Left colon (tissue), 2 donors: ENCODE data around the gene ZC3H8. TPM values are rescaled to one million over a fixed set of nuclear protein-coding genes. Genes with fewer than 3 reads are reported as not detected.
"Not testable (repeated sequence)": the region's sequence is repeated elsewhere in the genome, so short reads cannot be mapped to it uniquely, and the experiment has no call there.

Source experiments
- ATAC-seq: fragments of 200-7000 bp; cut with Tn5 transposase; one replicate; pipeline ENCODE4 v1.9.1; 2020; ENCODE audit warnings: mild to moderate bottlenecking, moderate library complexity
- DNase-seq, 2 donors: peaks; one replicate each; pipeline ENCODE4 v3.0.0-alpha.2; 2020
- intact Hi-C, 2 donors: fragments of 100-400 bp; cut with DNase I in 1 of 2; cut with micrococcal nuclease in 1 of 2; formaldehyde crosslinking; loops; one replicate each; pipeline versions ENCODE4 v1.11.2 to v1.14.0; 2022; cut with DNase I, micrococcal nuclease
- long read RNA-seq: library from polyadenylated mRNA; unstranded; transcript quantifications from one replicate; pipeline ENCODE4 v2.0.0, GENCODE V29; 2021
- total RNA-seq, 2 donors: library from RNA; stranded (reverse); fragmentation: NEBNext Ultra II Directional; extraction: Animal tissue kit (Norgen Biotek cat#: 25700); gene quantifications; one replicate each; pipeline ENCODE4 v1.2.1, GENCODE V29; 2021
- donor health status: DM: no; HTN: no; CAD: no.
- donor health status: DM: yes; HTN: yes; CAD: no.

ZC3H8 gene
- total RNA-seq, result 1 to 10 TPM; 5.1 to 8.1 TPM
- long read RNA-seq, transcript ZC3H8-201 (9 exons, 1,601 nt), result major isoform, 6 of 9 reads
- long read RNA-seq, partial matches to known transcripts, result 3 of 9 reads
- long read RNA-seq, other reads (novel, unspliced or antisense), result 0 of 9 reads

DNA sequence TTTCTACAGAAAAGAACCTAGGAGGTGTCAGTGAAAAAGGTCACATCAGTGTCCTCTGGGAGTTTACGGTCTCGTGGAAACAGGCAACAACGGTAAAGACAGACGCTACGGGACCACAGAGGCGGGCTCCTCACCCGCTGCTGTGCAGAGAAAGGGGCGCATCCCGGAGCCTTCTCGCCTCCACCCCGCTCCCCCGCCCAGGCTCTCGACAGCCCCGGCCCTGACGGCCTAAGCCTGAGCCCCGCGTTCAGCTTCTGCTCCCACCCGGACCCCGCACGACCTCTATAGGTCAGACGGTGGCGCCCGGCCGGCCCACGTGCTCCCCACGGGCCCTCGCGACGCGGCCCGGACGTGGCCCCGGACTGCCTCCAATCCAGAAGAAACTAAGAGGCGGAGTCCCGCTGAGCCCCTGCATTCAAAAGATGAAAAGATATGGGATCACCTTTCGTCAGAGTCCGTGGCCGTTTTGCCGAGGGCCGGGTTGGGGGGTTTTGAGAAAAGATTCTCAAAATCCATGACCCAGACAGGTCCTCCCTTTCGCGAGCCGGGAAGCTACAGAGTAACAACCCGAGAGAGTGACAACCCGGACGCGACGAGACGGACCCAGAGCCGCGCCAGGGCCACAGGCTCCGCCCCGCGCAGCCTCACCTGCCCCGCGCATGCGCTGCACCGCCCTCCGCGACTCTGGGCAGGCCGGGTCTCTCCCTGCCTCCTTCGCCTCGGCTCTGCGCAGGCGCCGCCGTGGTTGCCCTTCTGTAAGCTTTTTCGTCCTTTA, at the start of gene ZC3H8:
Gene ZC3H8, minus strand, starts transcription at position 577 of the 775 bp plus-strand sequence. Its CDS starts 61 bp downstream, at position 516.
- intact Hi-C loops, result loop anchor here in 1 of 2 donors (10.0 kb wide), 1 partner anchor 180 kb away; the partner anchor contains the start of gene RGPD8
- ATAC-seq (peak; percentile 98), DNase-seq (peak; percentile 91 to 96)

DNA sequence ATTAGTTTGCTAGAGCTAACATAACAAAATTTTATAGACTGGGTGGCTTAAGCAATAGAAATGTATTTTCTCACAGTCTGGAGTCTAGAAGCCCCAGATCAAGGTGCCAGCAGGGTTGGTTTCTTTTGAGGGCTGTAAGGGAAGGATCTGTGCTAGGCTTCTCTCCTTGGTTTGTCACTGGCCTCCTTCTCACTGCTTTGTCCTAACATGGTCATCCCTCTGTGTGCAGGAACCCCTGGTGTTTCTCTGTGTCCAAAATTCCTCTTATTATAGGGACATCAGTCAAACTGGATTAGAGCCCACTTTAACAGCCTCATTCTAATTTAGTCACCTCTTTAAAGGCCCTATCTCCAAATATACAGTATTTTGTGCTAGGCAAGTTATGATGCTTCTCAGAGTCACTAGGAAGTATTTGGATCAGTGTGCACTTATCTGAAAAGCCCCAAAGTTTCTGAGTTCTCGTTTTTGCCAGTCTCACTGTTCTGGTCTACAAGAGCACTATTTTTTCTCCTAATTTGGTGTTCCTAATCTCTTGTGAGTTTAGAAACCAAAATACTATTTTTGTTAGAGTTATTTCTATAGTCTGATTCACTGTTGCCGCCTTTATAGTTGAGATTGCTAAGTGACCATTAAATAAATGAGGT, 49.6 kb upstream of the ZC3H8 start:
- DNase-seq (no peak), ATAC-seq (no peak)
- intact Hi-C loops, result no loop called here

DNA sequence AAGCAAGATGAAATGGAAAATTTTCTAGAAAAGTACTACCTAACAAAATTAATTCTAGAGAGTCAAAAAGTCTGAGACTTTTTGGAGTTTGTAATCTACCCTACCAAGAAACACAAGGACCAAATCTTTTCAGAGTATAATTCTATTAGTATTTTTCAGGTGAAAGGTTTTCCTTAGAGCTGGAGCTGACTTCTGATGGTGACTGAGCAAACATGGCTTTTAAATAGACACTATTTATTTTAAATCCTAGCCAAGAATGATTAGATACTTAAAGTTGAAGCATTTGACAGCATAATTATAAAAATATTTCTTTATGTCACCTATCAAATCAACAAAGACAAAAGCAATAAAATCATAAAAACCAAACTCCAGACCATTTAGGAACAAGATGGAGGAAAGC, 47.1 kb upstream of the ZC3H8 start:
- ATAC-seq (no peak), DNase-seq (no peak)
- intact Hi-C loops, result no loop called here

DNA sequence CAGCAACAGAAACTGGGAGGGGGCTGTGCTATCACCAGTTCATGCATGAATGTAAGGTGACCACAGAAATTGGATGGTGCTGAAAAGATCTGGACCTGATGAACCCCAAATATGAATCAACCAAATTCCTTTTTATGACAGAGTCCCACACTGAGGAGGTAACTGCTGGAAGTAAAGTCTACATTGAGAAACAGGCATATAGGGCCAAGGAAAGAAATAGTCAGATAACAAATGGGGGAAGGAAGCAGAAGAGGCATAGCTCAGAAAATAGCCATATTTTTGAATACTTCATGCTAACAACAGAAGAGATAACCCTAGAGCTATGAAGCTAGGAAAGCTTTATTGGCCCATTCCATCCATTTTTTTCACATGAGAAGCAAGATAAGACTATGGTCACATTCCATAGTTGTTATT, 46.3 kb upstream of the ZC3H8 start:
- DNase-seq (no peak), ATAC-seq (no peak)
- intact Hi-C loops, result no loop called here

DNA sequence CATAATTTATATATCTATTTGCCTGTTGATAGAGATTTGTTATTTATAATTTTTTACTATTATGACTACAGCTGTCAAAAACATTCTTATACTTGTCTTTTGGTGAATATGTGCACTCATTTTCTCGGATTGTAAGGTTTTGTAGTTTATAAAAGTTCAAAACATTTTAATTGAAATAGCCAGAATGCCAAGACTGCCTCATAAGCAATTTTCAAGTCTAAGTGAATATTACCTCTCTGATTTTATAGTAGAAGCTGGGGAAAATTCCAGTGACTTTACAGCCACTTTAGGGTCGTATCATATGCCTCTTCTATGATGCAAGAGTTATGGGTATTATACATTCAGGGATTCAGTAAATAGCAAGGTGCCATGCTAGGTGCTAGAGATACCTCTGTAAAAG, 41.6 kb upstream of the ZC3H8 start:
- ATAC-seq (no peak), DNase-seq (no peak)
- intact Hi-C loops, result no loop called here

DNA sequence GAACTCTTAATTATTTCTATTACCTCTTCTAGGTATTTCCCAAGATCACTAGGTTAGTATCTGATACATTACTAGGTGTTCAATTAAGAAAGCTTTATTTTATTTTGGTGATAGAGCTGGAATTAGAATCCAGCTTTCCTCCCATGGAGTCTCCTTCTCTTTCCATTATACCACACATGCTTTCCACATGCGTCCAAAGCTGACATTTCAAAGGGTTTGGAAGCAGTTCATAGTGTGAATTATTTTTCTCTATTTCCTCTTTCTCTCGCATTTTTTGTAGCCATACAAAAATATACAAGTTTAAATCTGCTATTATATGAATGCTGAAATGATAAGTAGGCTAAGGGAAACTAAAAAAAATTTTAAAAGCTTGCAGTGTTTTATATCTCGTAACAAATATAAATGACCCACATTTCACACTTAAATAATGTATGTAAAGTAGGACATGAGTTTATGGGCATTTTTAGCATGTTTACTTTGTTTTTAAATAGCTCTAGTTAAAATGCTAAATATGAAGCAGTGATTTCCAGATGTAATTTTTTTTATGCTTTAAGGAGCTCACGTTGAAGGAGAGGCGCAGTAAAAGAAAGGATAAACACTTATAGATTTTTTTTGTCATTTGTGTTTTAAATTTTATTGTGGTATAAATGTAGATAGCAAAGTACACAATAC, 40.7 kb upstream of the ZC3H8 start:
- DNase-seq (no peak), ATAC-seq (no peak)
- intact Hi-C loops, result no loop called here

DNA sequence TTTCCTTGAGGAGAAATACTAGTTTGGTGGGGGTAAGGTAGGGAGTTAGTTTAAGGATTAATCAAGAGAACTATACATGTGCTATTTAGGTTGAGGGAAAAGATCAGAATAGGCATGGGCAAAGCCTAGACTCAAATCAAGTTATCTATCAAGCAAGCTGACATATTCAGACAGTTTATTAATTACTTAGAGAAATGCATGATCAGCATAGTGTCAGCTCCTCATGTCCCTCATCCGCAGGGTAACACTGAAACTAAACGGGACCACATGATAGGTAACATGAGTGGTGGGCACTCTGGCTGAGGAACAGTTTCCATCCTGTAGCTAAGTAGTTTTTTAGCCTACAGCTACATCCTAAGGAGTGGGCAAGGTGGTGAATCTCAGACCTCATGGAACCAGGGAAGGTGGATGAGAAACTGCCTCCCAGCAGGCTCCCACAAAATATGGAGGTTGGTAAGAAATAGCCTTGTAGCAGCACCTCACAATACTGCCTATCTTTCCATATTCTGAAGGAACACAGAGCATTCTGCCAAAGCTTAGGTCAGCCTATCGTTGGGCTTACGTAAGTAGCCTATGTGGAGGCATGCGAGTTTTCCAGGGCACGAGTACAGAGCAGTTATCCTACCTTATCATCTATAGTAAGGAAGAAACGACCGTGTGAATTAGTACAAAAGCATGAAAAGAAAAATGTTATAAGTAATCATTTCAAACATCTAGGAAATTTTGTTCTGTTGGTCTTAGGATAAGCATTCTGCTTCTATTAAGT, 39.0 kb upstream of the ZC3H8 start:
- DNase-seq, result no peak
- ATAC-seq, result no peak
- intact Hi-C loops, result no loop called here

DNA sequence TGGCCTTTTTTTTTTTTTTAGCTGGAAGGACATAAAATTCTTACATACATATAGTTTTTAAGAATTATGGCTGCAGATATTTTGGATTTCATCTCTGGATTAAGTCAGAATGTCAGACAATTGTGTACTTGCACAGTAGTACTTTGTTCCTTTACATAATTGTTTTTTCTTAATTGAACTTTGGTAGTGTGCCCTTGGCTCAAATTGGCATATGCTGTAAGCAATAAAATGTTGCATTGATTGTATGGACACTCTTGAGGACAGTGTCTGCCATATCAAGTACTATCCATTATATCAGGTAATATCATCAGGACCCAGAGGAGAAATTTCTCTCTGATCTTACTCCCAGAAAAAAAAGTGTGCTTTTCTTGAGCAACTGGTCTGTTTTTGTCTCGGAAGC, 35.8 kb upstream of the ZC3H8 start:
- peak; percentile 37 for ATAC-seq
- DNase-seq, result no peak
- intact Hi-C loops, result no loop called here

DNA sequence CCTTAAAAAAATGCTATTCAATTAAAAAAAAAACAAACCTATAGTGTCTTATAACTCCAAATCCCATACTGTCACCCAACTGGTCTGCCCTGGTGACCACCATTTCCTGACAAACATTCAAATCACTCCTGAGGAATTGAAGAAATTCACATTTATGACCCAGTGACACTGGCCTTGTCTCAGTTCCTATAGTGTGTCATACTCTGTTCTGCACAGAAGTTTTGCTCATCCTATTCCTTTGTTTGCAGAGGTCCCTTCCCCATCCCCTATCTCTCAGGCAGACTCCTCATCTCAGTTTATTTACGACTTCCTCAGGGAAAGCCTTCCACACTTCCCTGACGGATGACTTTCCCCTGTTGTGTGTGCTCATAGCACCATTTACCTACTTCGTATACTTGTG, 35.2 kb upstream of the ZC3H8 start:
- intact Hi-C loops, result no loop called here
- DNase-seq (no peak), ATAC-seq (no peak)

DNA sequence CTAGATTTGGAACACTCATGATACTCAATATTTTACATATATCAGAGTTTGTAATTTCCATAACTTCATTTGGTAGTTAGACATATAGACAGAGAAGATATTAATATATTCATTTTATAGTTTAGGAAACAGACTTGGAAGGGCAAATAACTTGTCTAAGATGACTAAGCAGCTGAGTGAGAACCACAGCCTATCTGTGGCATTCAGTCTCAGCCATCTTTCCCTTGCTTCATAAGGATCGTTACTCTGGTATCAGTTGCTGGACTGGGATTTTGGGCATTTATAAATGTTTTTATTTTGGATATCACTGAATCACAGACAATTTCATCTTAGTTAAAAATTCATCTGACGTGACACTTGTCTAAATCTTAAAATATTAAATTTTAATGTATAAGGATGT, 28.7 kb upstream of the ZC3H8 start:
- intact Hi-C loops, DNase-seq, ATAC-seq: not testable (repeated sequence)

DNA sequence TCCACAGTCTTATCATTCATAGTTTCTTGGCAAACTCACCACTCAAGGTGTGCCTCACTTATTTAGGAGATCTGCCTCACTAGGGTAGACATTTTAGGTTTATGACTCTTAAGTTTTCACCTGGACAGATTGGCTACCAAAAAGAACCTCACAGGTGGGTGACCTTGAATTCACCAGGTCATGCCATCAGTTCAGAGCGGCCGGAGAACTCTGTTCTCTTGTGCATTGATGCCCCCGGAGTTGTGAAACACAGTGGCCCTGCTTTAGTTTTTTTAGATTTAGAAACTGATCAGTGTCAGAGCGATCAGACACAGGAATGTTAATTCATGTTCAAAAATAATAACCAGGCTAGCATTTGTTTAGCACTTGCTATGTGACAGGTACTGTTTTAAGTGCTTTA, 27.2 kb upstream of the ZC3H8 start:
- ATAC-seq, DNase-seq, intact Hi-C loops: not testable (repeated sequence)

DNA sequence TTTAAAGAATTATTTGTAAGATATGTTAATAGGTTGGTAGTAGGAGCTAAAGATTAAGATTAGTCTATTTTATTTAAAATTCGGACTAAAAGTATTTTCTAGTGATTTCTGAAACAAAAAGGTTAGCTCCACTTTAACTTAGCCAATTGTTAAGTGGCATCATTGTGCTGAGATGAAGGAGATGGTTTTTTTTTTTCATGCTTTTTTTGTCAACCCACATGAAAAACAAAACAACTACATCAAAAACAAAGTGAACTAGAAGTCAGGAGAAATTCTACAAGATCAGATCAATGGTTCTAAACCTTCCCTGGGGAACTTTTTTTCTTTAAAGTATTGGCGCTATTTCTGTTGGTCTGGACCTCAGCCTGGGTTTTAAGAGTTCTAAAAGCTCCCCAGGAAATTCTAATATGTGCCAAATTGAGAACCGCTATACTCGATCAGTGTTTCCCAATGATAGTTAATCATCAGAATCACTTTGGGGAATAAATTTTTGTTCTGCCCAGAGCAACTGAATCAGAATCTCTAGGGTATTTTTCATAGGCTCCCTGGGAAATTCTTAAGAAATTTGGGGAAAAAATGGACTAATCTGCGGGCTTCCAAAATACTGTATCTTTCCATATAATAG, 22.9 kb upstream of the ZC3H8 start:
- no peak for ATAC-seq
- intact Hi-C loops, result loop anchor here in 1 of 2 donors (10.0 kb wide), 1 partner anchor 393 kb away; the partner anchor contains the start of gene ANAPC1

DNA sequence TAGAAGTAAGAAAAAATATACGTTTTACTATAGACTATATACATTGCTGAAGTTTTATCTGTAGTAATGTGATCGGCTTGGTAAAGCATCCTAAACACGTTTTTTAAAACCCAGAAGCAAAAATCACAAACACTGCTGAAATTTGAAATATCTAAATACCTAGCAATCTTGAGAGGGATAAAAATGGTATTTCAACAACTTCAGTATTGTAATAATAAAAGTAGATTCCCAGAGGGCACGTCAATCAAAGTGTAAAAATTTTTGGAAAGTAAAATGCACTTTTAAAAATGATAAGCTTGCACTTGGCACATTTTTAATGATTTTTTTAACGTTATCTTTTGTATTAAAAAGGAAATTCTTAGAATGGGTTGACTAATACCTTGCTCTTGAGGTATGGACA, 22.1 kb upstream of the ZC3H8 start:
- intact Hi-C loops, result loop anchor here in 1 of 2 donors (10.0 kb wide), 1 partner anchor 392 kb away; the partner anchor contains the start of gene ANAPC1
- ATAC-seq, result no peak
- DNase-seq, result no peak

More for the DNA sequence above, 22.9 kb upstream of the ZC3H8 start:
- no peak for DNase-seq

DNA sequence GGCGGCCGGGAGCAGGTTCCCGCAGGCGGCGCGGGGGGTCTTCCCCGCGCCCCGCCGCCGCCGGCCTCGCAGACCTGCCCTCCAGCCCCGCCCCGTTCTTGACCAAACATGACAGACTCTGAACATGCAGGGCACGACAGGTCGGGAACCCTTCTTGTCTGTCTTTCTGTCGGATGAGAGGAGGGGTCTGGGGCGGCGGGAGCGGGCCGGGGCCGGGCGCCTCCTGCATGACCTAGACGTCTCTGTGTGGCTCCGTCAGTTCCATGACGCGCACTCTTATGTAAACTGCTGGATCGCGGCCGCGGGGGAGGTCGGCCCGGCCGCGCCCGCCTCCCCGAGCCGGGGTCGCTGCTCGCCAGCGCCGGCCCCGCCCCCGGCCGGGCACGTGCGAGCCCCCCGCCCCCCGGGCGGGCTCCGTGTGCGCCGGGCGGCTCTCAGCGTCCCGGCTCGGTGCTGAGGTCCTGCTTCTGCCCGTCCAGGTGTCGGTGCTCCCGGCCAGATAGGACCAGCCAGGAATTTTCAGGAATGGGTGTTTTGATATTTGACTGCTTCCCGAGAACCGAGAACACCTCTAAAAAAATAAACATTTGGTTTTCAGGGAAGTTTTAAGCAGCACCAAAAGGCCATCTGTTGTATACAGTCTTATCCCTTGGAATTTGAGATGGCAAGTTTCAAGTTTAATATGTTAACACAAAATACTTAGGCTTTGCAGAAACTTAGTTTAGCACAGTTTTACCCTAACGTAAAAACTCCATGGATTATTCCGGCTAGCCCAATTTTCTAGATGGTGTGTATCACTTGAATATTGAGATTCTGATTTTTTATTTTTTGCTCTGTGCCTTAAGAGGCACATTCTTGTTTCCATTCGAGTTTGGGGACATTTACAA, 21.3 kb upstream of the ZC3H8 start:
- intact Hi-C loops, result loop anchor here in 1 of 2 donors (10.0 kb wide), 1 partner anchor 391 kb away; the partner anchor contains the start of gene ANAPC1
- DNase-seq (peak; percentile 84 to 85), ATAC-seq (peak; percentile 78)

DNA sequence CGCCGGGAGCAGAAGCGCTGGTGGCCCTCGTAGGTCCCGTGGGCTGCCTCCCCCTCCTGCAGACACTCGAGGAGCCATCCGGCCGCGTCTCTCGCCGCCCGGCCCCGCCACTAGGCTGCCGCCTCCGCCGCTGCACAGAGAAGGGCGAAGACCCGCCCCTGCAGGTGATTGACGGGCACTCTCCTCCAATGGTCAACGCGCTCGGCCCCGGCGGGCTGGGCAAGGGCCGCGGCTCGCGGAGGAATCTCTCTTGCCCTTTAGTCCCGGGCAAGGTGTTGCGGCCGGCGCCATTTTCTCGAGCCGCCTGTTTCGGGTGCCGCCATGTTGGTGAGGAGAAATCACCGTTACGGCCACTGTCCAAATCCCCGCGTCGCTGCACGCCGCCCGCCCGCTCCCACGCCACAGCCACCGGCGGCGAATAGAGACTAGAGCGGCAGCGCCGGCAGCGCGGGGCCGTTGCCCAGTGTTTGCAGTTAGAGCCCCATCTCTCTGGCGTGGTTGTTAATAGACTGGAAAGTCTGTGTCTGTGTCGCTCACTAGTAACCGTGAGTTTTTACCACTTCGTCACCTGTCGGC, 20.6 kb upstream of the ZC3H8 start, which contains the start of gene ZC3H6:
Gene ZC3H6, plus strand, starts transcription at position 287 of the 576 bp plus-strand sequence. CDS start 398 bp downstream, outside the sequence.
- intact Hi-C loops, result loop anchor here in 1 of 2 donors (10.0 kb wide), 1 partner anchor 391 kb away; the partner anchor contains the start of gene ANAPC1
- peak; percentile 97 to 99 for DNase-seq
- ATAC-seq, result peak; percentile 97

DNA sequence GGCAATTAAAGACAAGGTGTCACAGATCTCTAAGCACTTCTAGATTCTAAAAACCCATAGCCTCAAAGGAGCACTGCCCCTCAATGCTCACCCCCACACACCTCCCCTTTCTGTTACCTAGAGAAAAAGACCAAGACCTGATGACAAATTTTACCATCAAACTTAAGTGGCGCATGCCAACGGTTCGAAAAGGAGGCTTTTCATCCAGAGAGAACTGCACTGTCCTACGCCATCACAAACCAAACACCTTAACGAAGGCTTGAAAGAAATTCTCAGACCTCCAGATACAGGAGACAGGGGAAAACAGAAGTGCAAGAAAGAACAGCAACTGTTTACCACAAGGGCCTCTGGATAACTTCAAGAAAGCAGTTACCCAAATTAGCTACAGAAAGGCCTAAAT, 18.5 kb upstream of the ZC3H8 start:
- ATAC-seq, result no peak
- intact Hi-C loops, result loop anchor here in 1 of 2 donors (10.0 kb wide), 1 partner anchor 389 kb away; the partner anchor contains the start of gene ANAPC1
- DNase-seq, result no peak
